Right lobe of liver (tissue), 6 donors: Measurements from ENCODE around the gene FKBP5. TPM values are rescaled to one million over a fixed set of nuclear protein-coding genes. Genes with fewer than 3 reads are reported as not detected.

Experiments
- ATAC-seq, 4 donors: fragments of 200-7000 bp; cut with Tn5 transposase; one replicate each; pipeline ENCODE4 v1.9.1; 2020; ENCODE audit warnings: mild to moderate bottlenecking in 4 of 4, moderate library complexity in 4 of 4
- DNase-seq, 3 donors: peaks; one replicate each; pipeline ENCODE4 v3.0.0-alpha.2; 2020
- H3K27ac ChIP-seq, 3 donors: fragments of 200-600 bp; one replicate each; pipeline ENCODE4 v1.8.0; 2022
- H3K27me3 ChIP-seq, 2 donors: fragments of 200-600 bp; one replicate each; pipeline ENCODE4 v1.8.0; 2022
- H3K36me3 ChIP-seq, 4 donors: fragments of 200-600 bp; sonication (generic) in 1 of 4; one replicate each; pipeline versions ENCODE4 v1.5.1 to v1.8.0; 2017 to 2022; ENCODE audit warnings: control low read depth in 1 of 4
- H3K4me1 ChIP-seq, 4 donors: fragments of 200-600 bp; sonication (generic) in 1 of 4; one replicate each; pipeline versions ENCODE4 v1.5.1 to v1.8.0; 2017 to 2022; ENCODE audit warnings: control low read depth in 1 of 4
- H3K4me3 ChIP-seq, 3 donors: fragments of 200-600 bp; one replicate each; pipeline ENCODE4 v1.8.0; 2022
- H3K9me3 ChIP-seq, 4 donors: fragments of 200-600 bp; sonication (generic) in 1 of 4; one replicate each; pipeline versions ENCODE4 v1.5.1 to v1.8.0; 2017 to 2022; ENCODE audit warnings: control low read depth in 1 of 4
- POLR2A ChIP-seq: fragments of 450-650 bp; IDR thresholded peaks from one replicate; pipeline ENCODE4 v1.6.1; 2017; ENCODE audit warnings: antibody characterized with exemption, mild to moderate bottlenecking
- WGBS: methylation state at CpG from one replicate; pipeline ENCODE4 v1.1.6; 2018; ENCODE audit warnings: low coverage, low lambda C conversion rate; ENCODE audit not compliant: insufficient coverage; ENCODE audit errors: missing lambda C conversion rate; 5-methylcytosine and 5-hydroxymethylcytosine counted together
- intact Hi-C, 2 donors: fragments of 100-400 bp; cut with DNase I; formaldehyde crosslinking; loops; one replicate each; pipeline versions ENCODE4 v1.11.2 to v1.14.1; 2022
- total RNA-seq, 6 experiments: library from RNA; depleted of rRNA in 2 of 6; stranded (reverse); fragments of >200 nt in 2 of 6; fragmentation: NEBNext Ultra II Directional in 3 of 6; extraction: Animal tissue kit (Norgen Biotek cat#: 25700) in 3 of 6; gene quantifications; one replicate each; pipeline versions ENCODE4 v1.1.0 to v1.2.4, GENCODE V29; 2016 to 2023
- TF ChIP-seq, protein P1 (sequence below), 4 donors: fragments of 200-600 bp in 3 of 4; fragments of 450-650 bp in 1 of 4; IDR thresholded peaks; one replicate each; pipeline versions ENCODE4 v1.5.1 to v1.8.0; 2016 to 2022; ENCODE audit warnings: antibody characterized with exemption in 4 of 4, mild to moderate bottlenecking in 2 of 4
- donor health status: DM: no; HTN: yes; CAD: no.
- donor health status: DM: no; HTN: no; CAD: no.
- donor health status: DM: no; HTN: no; CAD: no.
- donor health status: DM: no; HTN: yes; CAD: no.
- donor health status: DM: no; HTN: yes; CAD: no.

The FKBP5 gene
- total RNA-seq, 6 experiments from 2014 or later, result 36.1 to 387 (median 111) TPM

DNA sequence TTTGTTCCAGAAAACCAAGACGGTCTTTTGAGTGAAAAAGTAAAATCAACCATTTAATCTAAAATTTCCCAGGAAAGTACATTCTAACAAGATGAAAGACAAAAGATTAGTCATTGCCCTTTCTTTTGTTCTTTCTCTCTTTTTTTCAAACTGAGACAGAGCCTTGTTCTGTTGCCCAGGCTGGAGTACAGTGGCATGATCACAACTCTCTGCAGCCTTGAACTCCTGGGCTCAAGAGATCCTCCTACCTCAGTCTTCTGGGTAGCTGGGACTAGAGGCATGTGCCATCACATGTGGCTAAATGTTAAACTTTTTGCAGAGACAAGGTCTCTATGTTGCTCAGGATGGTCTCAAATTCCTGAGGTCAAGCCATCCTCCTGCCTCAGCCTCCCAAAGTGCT is 75.0 kb downstream of the FKBP5 start:
- H3K27ac ChIP-seq, result no peak overlapping the region
- ATAC-seq, result no peak
- H3K4me3 ChIP-seq, result no peak overlapping the region
- no peaks in the 10 kb centered on the region for H3K27me3 ChIP-seq
- H3K36me3 ChIP-seq, result peaks cover 0 to 82% (median 51%) of the 10 kb centered on the region in 4 donors
- intact Hi-C loops, result no loop called here
- no peak for TF ChIP-seq POLR2A
- TF ChIP-seq, protein P1, sequence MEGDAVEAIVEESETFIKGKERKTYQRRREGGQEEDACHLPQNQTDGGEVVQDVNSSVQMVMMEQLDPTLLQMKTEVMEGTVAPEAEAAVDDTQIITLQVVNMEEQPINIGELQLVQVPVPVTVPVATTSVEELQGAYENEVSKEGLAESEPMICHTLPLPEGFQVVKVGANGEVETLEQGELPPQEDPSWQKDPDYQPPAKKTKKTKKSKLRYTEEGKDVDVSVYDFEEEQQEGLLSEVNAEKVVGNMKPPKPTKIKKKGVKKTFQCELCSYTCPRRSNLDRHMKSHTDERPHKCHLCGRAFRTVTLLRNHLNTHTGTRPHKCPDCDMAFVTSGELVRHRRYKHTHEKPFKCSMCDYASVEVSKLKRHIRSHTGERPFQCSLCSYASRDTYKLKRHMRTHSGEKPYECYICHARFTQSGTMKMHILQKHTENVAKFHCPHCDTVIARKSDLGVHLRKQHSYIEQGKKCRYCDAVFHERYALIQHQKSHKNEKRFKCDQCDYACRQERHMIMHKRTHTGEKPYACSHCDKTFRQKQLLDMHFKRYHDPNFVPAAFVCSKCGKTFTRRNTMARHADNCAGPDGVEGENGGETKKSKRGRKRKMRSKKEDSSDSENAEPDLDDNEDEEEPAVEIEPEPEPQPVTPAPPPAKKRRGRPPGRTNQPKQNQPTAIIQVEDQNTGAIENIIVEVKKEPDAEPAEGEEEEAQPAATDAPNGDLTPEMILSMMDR (IDR thresholded peaks at IDR 0.05), result no peak
- no peaks in the 10 kb centered on the region for H3K4me1 ChIP-seq
- WGBS, result 88% methylated on average over 1 of the region's 1 CpG
- DNase-seq, result no peak
- no peaks in the 10 kb centered on the region for H3K9me3 ChIP-seq

DNA sequence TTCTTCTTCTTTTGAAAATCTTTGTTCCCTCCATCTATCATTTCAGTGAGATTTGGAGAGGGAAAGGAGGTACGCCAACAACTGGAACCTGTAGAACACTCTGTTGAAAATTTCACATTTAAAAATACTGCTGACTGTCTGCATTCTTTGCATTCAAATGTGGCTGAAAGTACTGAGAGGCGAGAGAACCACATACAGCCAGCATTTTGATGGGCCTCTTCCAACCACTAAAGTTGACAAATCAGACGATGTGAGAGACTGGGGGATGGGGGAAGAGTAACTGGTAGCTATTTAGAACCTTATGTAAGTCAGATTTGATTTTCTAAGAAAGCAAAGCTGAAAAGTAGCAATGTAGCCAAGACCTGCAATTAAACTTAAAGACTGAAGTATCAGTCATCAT is 77.5 kb downstream of the FKBP5 start:
- no peak overlapping the region for H3K4me3 ChIP-seq
- no peaks in the 10 kb centered on the region for H3K4me1 ChIP-seq
- H3K9me3 ChIP-seq, result no peaks in the 10 kb centered on the region
- H3K27ac ChIP-seq, result no peak overlapping the region
- ATAC-seq (peak in 2 of 4 donors; percentile 6 to 42), DNase-seq (no peak)
- no peaks in the 10 kb centered on the region for H3K27me3 ChIP-seq
- peaks cover 0 to 60% (median 40%) of the 10 kb centered on the region in 4 donors for H3K36me3 ChIP-seq
- intact Hi-C loops, result no loop called here
- TF ChIP-seq POLR2A, result no peak
- TF ChIP-seq, protein P1 (IDR thresholded peaks at IDR 0.05), result no peak
- WGBS, result 59% methylated on average over 3 of the region's 3 CpGs

DNA sequence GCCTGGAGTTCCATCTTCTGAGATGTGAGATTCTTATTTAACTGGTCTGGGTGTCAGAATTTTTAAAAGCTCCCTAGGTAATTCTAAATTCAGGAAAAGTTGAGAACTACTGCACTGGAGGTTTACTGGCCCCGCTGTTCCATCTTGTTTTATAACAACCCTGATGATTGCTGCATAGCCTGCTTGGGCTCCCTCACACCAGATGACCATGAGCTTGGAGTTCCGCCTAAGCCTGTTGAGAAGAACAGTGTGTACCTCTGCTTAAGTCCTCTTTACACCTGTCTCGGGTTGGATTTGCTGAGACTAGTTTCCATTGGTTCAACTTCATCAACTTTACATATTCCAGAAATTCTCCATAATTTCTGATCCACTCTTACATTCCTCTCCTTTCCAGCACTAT is 77.9 kb downstream of the FKBP5 start:
- 100% methylated on average over 2 of the region's 3 CpGs for WGBS
- H3K9me3 ChIP-seq, result no peaks in the 10 kb centered on the region
- no peak overlapping the region for H3K27ac ChIP-seq
- DNase-seq, result no peak
- no peak for TF ChIP-seq POLR2A
- TF ChIP-seq, protein P1 (IDR thresholded peaks at IDR 0.05), result no peak
- no peaks in the 10 kb centered on the region for H3K4me1 ChIP-seq
- H3K27me3 ChIP-seq, result no peaks in the 10 kb centered on the region
- peaks cover 0 to 62% (median 38%) of the 10 kb centered on the region in 4 donors for H3K36me3 ChIP-seq
- no peak overlapping the region for H3K4me3 ChIP-seq
- peak in 3 of 4 donors; percentile 26 to 39 (median 34) for ATAC-seq
- intact Hi-C loops, result no loop called here

DNA sequence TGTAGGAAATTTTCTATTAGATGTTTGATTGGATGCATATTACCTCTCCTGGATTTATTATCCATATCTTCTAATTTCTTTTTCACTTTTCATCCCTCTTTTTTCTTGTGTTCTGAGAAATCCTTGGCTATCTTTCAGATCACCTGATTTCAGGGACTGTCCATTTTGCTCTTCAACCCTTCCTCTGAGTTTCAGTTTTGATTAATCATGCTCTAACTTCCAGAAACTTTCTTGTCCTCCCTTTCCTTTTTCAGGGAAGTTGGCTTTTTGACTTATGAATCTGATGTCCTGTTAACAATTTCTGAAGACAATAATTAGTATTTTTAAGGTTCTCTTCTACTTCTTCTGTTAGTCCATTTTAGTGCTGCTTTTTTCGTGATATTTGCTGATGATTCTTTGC is 79.1 kb downstream of the FKBP5 start:
- Histone ChIP-seq H3K4me1 (peaks cover 0 to 5% (median 0%) of the 10 kb centered on the region in 4 donors), H3K36me3 (peaks cover 0 to 63% (median 33%) of the 10 kb centered on the region in 4 donors), H3K27me3 (no peaks in the 10 kb centered on the region), H3K4me3 (no peak overlapping the region), H3K27ac (peak overlapping the region in 2 of 3 donors; percentile 3 to 15), H3K9me3 (no peaks in the 10 kb centered on the region)
- ATAC-seq (peak in 2 of 4 donors; percentile 16 to 68), DNase-seq (no peak)
- intact Hi-C loops, result no loop called here
- WGBS, result 92% methylated on average over 1 of the region's 1 CpG
- TF ChIP-seq, protein P1 (IDR thresholded peaks at IDR 0.05), result no peak
- no peak for TF ChIP-seq POLR2A
